H4 (cell line): ENCODE results near the gene EML6. TPM values are rescaled to one million over a fixed set of nuclear protein-coding genes. Genes with fewer than 3 reads are reported as not detected.
"Not testable (repeated sequence)": the region's sequence is repeated elsewhere in the genome, so short reads cannot be mapped to it uniquely, and the experiment has no call there.

Experiments
- DNase-seq: peaks from one replicate; pipeline ENCODE4 v3.0.0-alpha.2; 2015; ENCODE audit warnings: low spot score
- total RNA-seq: library from RNA; depleted of rRNA; stranded (reverse); fragments of >200 nt; shearing (Covaris generic); gene quantifications from 2 replicates; pipeline ENCODE4 v1.2.3, GENCODE V29; 2014

EML6 gene
- total RNA-seq, 1 experiment from 2014 or later, result 2.9 TPM

DNA sequence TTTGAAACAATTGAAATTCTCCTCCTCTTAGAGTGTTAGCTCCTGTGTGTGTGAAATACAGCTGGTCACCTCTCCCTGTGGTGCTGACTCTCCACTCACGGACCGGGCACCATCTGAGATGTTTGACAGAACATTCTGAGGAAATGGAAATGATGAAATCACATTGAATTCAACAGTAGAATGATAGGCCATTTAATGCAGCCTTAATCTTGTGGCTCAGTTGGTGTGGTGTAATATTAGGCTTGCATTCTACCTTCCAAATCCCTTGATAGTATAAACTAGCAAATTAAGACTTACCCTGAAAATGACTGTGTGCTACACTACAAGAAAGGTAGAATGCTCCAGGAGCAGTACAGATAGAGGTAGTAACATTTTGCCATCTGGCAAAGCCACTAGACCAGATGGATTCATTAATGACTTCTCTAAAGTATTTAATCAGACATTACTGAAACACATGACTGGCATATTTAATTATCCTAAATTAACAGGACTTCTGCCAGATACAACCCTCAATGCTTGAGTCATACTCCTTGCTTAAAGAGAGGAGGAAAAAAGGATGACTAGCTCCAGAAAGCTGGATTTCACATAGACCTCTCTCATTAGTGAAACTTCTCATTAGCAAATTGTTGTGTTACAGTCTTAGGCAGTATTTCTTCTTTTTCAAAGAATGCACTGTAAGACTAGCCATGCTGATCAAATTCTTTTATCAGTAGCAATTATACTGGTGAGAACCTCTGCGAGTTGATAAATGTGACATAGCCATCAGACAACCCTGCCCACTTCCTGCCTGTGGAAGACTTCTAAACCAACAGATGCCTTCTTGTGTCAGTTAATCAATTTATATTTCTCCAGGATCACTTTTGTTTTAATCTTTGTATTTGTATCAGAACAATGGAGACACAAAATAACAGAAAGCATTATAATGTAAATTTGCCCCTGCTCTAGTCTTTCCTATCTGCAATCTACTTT, 80.6 kb downstream of the EML6 start:
- DNase-seq, result no peak

- no peak for DNase-seq
Measured at GRCh38 chr2:54805255-54805654, 81.8 kb downstream of the EML6 start.

DNA sequence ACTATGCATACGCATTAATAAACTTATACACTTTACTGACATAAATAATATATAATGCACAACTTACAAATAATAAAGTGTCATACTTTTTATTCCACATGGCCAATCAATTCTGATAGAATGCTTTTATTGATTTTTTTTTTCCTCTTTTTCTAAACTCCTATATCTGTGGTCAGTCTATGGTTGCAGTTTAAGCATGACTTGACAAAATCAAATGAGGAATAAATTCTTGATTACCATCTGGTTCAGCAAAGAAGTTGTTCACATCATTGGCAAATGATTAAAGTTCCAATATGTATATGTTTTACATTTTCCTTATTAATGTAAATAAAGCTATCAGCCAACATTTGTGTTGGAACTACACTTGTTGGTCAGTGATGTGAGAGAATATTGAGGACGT, 83.5 kb downstream of the EML6 start:
- no peak for DNase-seq

- no peak for DNase-seq
Measured at GRCh38 chr2:54808661-54809060, 85.2 kb downstream of the EML6 start.

GRCh38 chr2:54809819-54810218, 86.4 kb downstream of the EML6 start:
- no peak for DNase-seq

DNA sequence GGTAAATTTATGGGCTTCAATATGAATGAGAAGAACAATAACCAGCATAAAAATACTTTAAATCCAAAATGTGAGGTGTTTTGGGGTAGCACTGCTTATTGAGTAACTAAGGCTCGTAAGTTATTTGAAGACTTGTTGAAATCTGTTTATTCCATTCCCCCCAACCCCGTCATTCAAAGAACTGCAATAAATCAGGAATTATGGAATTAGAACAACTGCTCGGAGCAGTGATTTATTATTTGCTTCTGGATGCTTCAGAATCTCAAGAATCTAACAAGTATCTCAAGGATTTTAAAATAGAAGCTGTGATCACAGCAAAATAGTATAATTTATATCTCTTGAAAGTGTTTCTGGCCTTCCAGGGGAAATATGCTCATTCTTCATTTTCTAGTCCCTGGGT, 86.8 kb downstream of the EML6 start:
- DNase-seq, result no peak

- DNase-seq, result no peak
Measured at GRCh38 chr2:54813584-54813983, 90.1 kb downstream of the EML6 start.

DNA sequence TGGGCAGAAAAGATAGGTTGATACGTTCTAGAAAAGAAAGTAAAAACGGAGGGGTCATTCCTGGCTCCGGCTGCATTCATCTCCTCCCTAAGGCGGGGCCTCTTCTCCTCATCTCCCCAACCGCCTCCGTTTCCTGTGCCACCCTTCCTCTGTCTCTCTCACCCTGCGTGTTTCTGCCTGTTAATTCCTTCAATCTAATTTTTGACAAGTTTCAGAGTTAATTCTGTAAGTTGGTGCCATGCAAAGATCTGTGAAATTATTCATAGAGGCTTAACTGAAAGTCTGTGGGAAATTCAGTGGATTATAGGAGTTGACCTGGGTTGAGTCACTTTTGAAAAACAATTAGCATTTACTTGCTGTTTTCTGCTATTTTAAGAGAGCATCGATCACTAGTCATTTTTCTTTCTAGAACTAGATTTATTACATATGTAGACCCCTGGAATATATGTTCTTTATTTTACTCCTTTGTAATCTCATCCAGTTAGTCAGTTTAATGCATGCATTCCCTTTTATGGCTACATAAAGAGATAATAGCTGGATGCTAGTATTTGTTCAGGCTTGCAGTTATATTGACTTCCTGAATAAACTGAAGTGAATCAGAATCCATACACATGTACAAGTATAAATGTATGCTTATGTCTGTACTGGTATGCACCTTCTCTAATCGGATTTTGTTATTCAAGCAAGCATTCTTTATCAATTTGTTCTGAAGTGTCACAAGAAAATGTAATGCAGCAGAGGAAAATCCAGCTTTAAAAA, 91.1 kb downstream of the EML6 start:
- DNase-seq, result no peak

DNA sequence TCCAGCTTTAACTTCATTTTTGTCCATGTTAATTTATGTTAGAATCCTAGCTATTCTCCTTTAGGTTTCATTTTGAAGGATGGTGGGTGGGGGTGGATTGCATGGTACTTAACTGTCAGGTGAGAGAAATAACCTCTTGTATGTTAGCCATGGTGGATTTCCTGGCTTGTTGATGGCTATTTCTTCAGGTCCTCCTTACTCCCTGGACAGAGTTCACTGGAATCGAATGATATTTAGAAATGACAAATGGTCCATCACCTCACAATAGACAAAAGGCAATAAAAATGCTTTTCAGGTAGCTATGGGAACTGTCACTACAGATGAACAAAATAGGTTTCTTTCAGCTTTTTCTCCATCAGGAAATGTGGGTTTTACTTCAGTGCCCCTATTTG, 91.7 kb downstream of the EML6 start:
- no peak for DNase-seq

DNA sequence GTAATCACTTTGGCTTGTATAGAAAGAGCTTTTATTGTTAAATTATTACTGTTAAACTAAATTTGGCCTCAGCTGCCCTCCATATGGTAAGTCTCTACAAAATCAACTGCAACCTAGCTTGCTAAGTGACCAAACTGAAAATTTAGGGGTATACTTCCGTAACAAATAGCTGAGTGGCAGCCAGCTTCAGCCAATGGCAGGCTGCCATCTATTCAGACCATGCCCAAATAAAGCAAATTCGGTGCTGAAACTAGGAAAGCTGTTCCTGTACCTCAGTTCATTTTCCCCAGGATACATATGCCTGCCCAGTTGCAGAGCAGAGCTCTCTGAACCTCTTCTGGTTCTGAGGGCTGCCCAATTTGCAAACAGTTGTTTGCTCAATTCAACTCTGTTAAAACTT, 94.8 kb downstream of the EML6 start:
- no peak for DNase-seq

DNA sequence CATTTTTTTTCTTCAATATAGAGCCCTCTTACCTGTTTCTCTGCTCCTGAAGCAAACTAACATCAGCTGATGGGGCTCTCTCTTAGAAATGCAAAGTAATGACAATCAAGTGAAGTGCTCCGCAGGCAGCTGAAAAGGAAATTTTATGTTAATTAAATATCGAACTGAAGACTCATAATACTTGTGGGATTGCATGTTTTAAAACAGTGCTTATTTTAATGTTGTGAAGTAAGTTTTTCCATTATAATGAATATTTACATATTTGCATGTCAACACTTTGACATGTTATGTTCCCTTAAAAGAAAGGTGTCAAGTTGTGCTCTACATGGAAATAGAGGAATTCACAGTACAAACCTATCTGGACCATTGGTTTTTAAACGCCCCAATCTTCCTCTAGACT, 97.1 kb downstream of the EML6 start:
- no peak for DNase-seq

GRCh38 chr2:54824567-54824966, 101.1 kb downstream of the EML6 start:
- DNase-seq, result no peak

GRCh38 chr2:54830546-54830945, 107.1 kb downstream of the EML6 start:
- DNase-seq, result no peak

- no peak for DNase-seq
Measured at GRCh38 chr2:54831480-54831879, 108.0 kb downstream of the EML6 start.

GRCh38 chr2:54834721-54835120, 111.3 kb downstream of the EML6 start:
- DNase-seq, result no peak

GRCh38 chr2:54836477-54836876, 113.0 kb downstream of the EML6 start:
- DNase-seq, result no peak

- peak; percentile 51 for DNase-seq
Measured at GRCh38 chr2:54838585-54839035, 115.1 kb downstream of the EML6 start.

GRCh38 chr2:54839461-54840255, 116.2 kb downstream of the EML6 start:
- no peak for DNase-seq

DNA sequence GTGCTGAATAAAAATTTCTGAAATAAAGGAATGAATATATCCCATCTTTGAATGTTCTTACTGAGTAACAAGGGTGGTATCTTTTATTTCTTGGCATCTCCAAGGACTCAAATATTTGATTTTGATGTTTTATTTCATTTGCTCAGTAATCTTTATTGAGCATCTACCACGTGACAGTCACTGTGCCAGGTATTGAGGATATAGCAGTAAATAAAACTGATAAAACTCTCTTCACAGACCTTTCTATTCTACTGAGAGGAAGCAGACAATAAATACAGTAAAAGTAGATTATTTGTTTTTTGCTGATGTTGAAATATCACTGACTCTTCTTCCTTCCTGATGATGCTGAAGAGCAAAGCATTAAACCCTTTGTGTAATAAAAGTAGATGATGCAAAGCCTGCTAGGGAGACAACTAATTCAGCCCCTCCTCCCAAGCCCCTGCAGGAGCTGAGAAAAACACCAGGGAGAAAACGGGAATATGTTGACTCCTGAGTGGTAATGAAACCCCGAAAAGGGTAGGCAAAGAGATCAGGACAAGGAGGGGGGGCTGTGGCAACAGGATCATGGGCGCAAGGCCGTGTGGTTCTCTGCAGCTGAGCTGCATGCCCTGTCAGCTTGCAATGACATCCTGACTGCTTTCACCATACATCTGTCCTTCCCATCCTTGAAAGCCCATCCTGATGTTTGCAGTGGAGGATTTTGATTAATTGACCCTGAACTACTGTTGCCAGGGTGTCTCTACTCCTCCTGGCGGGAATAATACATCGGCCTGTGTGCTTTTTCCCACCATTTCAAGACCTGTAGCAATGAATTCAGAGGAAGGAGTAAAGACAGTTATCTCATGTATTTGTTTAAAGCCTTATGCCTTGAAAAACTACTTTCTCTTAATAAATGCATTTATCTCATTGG, 117.4 kb downstream of the EML6 start:
- DNase-seq, result no peak

DNA sequence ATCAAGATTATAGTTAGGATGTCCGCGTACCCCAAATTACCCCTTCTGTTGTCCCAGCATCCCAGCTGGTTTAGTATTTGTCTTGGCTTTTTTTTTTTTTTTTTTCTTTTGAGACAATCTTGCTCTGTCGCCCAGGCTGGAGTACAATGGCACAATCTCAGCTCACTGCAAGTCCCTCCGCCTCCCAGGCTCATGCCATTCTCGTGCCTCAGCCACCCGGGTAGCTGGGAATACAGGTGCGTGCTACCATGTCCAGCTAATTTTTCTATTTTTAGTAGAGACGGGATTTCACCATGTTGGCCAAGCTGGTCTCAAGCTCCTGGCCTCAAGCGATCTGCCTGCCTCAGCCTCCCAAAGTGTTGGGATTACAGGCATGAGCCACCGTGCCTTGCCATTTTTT, 118.0 kb downstream of the EML6 start:
- not testable (repeated sequence) for DNase-seq

- no peak for DNase-seq
Measured at GRCh38 chr2:54845094-54845493, 121.6 kb downstream of the EML6 start.
